GM19193 (cell line): Measurements from ENCODE around the gene NLGN1.

Experiments used
- POLR2A ChIP-seq: IDR thresholded peaks from 4 replicates; pipeline ENCODE4 v1.6.1; 2011; ENCODE audit not compliant: insufficient read depth, insufficient read length; ENCODE audit errors: extremely low read depth

NLGN1 gene

DNA sequence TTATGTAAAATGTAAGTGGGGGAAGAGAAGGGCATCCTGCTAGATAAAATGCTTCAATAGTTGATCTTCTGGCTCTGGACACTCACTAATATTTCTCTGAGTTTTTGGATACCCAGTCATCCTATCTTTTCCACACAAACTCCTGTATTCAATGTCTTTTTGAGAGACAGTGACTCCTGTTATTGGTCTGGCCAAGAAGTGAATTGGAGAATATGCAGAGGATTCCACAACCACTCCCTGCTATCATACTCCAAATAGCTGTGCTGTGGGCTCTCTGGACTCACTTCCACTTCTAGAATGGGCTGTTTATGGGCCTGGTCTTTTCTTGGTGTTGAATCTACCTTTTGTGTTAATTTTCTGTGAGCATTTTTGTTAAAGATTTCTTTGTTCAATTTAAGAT, 376.8 kb downstream of the NLGN1 start:
- TF ChIP-seq POLR2A = no peak

- no peak for TF ChIP-seq POLR2A
Measured at GRCh38 chr3:173778251-173778650, 380.7 kb downstream of the NLGN1 start.

- TF ChIP-seq POLR2A = no peak
Measured at GRCh38 chr3:173780067-173780466, 382.5 kb downstream of the NLGN1 start.

- TF ChIP-seq POLR2A = no peak
Measured at GRCh38 chr3:173785004-173785403, 387.5 kb downstream of the NLGN1 start.

DNA sequence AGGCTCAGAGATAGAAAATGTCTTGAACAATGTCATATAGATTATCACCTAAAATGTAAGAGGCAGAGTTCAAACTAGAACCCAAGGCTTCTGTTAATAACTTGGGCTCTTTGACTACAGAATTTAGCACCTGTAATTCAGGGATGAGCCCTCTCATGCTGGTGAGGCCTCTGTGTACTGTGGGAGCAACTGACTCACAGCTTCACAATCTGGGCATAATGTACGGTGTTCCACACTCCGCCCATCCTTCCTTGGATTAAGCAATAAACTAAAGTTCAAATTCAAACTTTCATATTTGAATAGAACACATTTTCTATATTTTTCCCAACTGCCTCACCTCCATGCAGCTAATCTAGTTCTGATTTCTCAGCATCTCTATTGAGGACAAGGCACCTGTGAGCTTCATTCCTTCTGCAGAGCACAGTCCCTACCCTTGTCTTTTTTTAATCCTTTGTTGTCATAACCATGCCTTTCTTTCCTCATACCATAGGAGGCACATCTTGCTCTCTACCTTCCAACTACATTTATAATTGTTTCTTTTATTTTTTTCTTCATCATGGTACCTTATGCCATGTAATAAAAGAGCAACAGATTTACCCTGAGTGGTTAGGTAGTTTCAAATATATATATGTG, 392.1 kb downstream of the NLGN1 start:
- TF ChIP-seq POLR2A = no peak

DNA sequence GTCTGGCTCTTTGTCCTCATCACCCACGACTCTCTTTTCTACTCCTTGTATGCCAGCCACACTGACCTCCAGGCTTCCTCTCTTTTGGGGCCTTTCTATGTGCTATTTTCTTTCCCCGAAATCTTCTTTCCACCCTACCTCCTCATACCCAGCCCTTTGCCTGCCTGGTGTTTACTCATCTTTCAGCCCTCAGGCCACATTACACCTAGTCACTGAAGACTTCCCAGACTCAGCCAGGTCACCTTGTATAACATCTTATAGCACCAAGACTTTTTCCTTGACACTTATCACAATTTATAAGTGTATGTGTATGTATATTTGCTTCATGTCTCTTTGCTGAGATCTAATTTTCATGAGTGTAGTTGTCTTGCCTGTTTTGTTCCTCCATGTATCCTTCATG, 396.4 kb downstream of the NLGN1 start:
- no peak for TF ChIP-seq POLR2A

GRCh38 chr3:173796405-173796804, 398.9 kb downstream of the NLGN1 start:
- TF ChIP-seq POLR2A = no peak

DNA sequence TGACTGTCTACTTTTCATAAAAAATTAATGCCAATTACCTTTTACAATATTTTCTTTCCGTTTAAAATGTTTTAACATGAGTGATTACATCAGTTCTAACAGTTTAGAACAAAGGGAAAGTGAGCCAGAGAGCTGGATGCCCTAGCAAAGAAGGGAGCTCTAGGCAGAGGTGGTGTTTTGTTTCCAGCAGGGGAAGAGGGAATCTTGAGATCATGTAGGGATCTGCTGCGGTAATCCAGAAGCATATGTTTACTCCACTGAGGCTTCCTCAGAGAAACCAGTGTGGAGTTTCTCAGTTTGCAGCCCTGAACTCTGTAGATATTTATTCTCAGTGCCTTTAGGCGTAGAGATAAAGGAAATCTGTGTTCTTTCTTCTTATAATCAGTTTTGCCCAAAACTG, 399.3 kb downstream of the NLGN1 start:
- no peak for TF ChIP-seq POLR2A

DNA sequence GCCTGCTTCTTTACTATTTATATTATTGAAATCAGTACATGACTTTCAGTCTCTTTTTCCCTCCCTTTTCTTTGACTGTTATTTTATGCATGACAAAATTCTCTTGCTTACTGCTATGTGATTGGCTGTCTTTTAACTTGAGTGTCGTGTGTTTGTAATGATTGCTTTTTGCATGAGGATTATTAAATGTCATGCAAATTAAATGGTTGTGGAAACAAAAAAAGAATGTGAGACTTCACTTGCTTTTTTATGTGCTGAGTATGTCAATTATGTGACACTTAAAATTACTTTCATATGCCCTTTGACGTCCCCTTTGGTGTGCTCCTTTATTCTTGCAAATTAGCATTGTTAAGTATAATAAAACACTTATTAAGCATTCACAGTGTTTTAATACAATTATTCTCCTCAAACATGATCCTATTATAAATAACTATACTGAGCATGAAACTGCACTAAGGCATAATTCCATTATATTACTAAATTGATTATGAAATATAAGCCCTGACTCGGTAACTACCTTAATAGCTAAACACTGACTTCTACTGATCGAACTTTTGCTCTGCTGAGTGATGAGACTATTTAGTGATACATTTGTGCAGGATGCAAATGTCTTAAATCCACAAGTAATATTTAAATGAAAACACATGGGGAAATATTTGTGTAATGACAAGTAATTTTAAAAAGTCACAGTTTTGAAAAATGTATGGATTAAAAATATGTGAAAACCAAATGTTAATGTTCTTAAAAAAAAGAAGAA, 401.7 kb downstream of the NLGN1 start:
- TF ChIP-seq POLR2A = no peak

DNA sequence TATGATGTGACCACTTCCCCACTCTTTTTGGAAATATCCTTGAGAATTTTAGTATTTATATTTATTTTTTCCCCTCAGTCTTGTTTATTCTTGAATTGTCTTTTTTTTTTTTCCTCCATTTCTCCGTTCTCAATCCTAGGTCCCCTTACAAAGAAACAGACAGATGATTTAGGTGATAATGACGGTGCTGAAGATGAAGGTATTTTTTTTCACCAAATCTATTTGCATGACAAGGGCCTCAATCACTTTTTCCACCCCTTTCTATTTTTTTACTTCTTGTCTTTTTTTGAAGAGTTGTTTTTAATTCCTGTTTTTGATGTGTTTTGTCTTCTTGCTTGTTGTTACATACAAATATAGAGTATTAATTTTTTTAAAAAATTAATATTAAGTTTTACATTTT, 402.6 kb downstream of the NLGN1 start:
- TF ChIP-seq POLR2A = no peak

GRCh38 chr3:173814809-173815208, 417.3 kb downstream of the NLGN1 start:
- no peak for TF ChIP-seq POLR2A

- TF ChIP-seq POLR2A = no peak
Measured at GRCh38 chr3:173819368-173819767, 421.8 kb downstream of the NLGN1 start.

- no peak for TF ChIP-seq POLR2A
Measured at GRCh38 chr3:173823911-173824460, 426.4 kb downstream of the NLGN1 start.

GRCh38 chr3:173825730-173826129, 428.2 kb downstream of the NLGN1 start:
- no peak for TF ChIP-seq POLR2A

- TF ChIP-seq POLR2A = no peak
Measured at GRCh38 chr3:173826416-173826815, 428.9 kb downstream of the NLGN1 start.

DNA sequence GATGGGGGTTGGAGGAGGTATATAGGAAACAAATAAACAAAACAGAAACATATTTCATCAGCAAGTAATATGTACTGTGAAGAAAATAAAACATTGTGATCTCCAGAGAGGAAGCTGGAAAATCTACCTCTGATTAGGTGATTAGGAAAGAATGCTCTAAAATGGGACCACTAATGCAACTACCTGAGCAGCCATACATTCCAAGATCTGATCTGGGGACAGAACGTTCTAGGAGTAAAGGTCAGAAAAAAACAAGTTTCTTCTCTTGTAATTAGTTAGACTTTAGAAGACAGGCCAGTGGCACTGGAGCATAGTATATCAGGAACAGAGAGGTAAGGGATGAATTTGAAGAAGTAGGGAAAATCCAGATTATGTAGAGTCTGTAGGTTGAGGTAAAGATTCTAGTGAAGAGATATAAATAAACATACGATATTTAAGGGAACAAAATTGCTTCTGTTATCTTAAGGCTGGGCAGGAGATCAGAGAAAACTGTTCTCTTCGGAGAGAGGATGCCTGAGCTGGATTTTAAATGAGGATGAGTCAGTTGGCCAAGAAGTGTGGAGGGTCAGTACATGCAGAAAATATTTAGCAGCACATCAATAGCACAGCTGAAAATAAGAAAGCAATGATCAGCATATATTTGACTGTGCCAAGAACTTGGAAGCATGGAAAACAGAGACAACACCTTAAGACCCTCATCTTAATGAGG, 429.5 kb downstream of the NLGN1 start:
- TF ChIP-seq POLR2A = no peak

GRCh38 chr3:173838644-173839043, 441.1 kb downstream of the NLGN1 start:
- TF ChIP-seq POLR2A = no peak

DNA sequence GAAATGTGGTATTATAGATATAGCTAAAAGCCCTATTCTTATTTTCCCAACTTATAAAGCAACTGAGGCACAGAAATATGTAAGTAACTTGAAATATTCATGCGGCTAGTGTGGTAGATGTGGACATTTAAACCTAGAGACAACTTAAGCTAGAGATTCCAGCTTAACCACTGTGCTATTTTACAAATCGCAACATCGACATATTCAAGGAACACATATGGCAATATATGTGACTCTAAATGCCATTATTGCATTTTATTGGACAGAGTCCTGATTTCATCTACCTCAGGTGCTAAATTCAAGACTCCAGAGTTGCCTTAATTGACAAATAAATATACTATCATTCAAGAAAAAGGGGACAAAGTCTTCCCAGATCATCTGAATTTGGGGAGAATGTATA, 442.3 kb downstream of the NLGN1 start:
- TF ChIP-seq POLR2A = no peak
